Natural killer cell (primary cell): Measurements from ENCODE around the gene AIDA. TPM values are rescaled to one million over a fixed set of nuclear protein-coding genes. Genes with fewer than 3 reads are reported as not detected.

Experiments
- ATAC-seq, 3 donors: fragments of 150-1000 bp in 2 of 3; fragments of 200-7000 bp in 1 of 3; cut with Tn5 transposase; 1 replicate in 1 of 3; 2 replicates in 2 of 3; pipeline ENCODE4 v1.10.0; 2021; ENCODE audit warnings: mild to moderate bottlenecking in 2 of 3, moderate library complexity in 2 of 3
- DNase-seq, 2 donors: peaks; one replicate each; pipeline versions ENCODE4 v3.0.0 to v3.0.0-alpha.2; 2013 to 2021; ENCODE audit warnings: mixed read lengths in 1 of 2
- H3K27ac ChIP-seq: one replicate; pipeline ENCODE4 v1.5.1; 2013; ENCODE audit warnings: mild to moderate bottlenecking, low read length
- H3K27me3 ChIP-seq: one replicate; pipeline ENCODE4 v1.6.1; 2013; ENCODE audit warnings: low read length; ENCODE audit not compliant: control insufficient read depth, insufficient read depth
- H3K36me3 ChIP-seq: one replicate; pipeline ENCODE4 v1.6.1; 2013; ENCODE audit warnings: low read length; ENCODE audit not compliant: control insufficient read depth, insufficient read depth
- H3K4me1 ChIP-seq: one replicate; pipeline ENCODE4 v1.6.1; 2013; ENCODE audit warnings: low read length; ENCODE audit not compliant: control insufficient read depth, insufficient read depth
- H3K4me3 ChIP-seq: one replicate; pipeline ENCODE4 v1.5.1; 2013; ENCODE audit warnings: low read length
- H3K9me3 ChIP-seq: one replicate; pipeline ENCODE4 v1.6.1; 2013; ENCODE audit warnings: low read length; ENCODE audit not compliant: control insufficient read depth, insufficient read depth
- H3K27ac Mint-ChIP-seq, 2 donors: one replicate each; pipeline ENCODE4 v1.8.0; 2022; ENCODE audit warnings: mild to moderate bottlenecking in 2 of 2, mixed read lengths in 2 of 2, moderate library complexity in 1 of 2
- H3K27me3 Mint-ChIP-seq, 2 donors: one replicate each; pipeline ENCODE4 v1.8.0; 2022; ENCODE audit warnings: low read depth in 2 of 2, mixed read lengths in 2 of 2
- H3K36me3 Mint-ChIP-seq: one replicate; pipeline ENCODE4 v1.8.0; 2022; ENCODE audit warnings: mixed read lengths
- H3K4me1 Mint-ChIP-seq, 2 donors: one replicate each; pipeline ENCODE4 v1.8.0; 2022; ENCODE audit warnings: mixed read lengths in 2 of 2
- H3K4me3 Mint-ChIP-seq: one replicate; pipeline ENCODE4 v1.8.0; 2022; ENCODE audit warnings: mild to moderate bottlenecking, moderate library complexity, mixed read lengths
- H3K9me3 Mint-ChIP-seq, 2 donors: one replicate each; pipeline ENCODE4 v1.8.0; 2022; ENCODE audit warnings: mixed read lengths in 2 of 2
- WGBS: methylation state at CpG from one replicate; pipeline ENCODE4 v1.1.7; 2013; ENCODE audit warnings: missing lambda C conversion rate; ENCODE audit not compliant: insufficient coverage; 5-methylcytosine and 5-hydroxymethylcytosine counted together
- intact Hi-C: fragments of 100-400 bp; cut with micrococcal nuclease; formaldehyde crosslinking; loops from one replicate; pipeline ENCODE4 v1.14.2; 2022
- total RNA-seq, 4 donors: library from RNA; stranded (reverse); fragments of 120-200 nt in 1 of 4; gene quantifications; one replicate each; pipeline versions ENCODE4 v1.2.3 to v1.2.4, GENCODE V29; 2013 to 2022
- TF ChIP-seq, protein P1 (sequence below): fragments of 200-600 bp; IDR thresholded peaks from one replicate; pipeline ENCODE4 v1.8.0; 2022; ENCODE audit warnings: antibody characterized with exemption

The AIDA gene
- total RNA-seq, 3 donors from 2014 or later (not counting 1 experiment from before 2014, with no cell fraction given): 29.7 to 37.2 (median 33.7) TPM

GRCh38 chr1:222643606-222643937 lies 68.7 kb downstream of the AIDA start:
- Histone ChIP-seq H3K4me1 (peaks cover 10% of the 10 kb centered on the region), H3K27ac (peak overlapping the region; percentile 99), H3K27me3 (no peaks in the 10 kb centered on the region), H3K9me3 (no peaks in the 10 kb centered on the region), H3K4me3 (peak overlapping the region; percentile 72), H3K36me3 (peaks cover 21% of the 10 kb centered on the region)
- H3K4me1 Mint-ChIP-seq: peaks cover 25% of the 10 kb centered on the region in 2 donors
- 8% methylated on average over 9 of the region's 10 CpGs for WGBS
- H3K4me3 Mint-ChIP-seq: peak overlapping the region; percentile 91
- peak overlapping the region; percentile 98 for H3K27ac Mint-ChIP-seq
- no peaks in the 10 kb centered on the region for H3K9me3 Mint-ChIP-seq
- no peaks in the 10 kb centered on the region for H3K27me3 Mint-ChIP-seq
- TF ChIP-seq, protein P1, sequence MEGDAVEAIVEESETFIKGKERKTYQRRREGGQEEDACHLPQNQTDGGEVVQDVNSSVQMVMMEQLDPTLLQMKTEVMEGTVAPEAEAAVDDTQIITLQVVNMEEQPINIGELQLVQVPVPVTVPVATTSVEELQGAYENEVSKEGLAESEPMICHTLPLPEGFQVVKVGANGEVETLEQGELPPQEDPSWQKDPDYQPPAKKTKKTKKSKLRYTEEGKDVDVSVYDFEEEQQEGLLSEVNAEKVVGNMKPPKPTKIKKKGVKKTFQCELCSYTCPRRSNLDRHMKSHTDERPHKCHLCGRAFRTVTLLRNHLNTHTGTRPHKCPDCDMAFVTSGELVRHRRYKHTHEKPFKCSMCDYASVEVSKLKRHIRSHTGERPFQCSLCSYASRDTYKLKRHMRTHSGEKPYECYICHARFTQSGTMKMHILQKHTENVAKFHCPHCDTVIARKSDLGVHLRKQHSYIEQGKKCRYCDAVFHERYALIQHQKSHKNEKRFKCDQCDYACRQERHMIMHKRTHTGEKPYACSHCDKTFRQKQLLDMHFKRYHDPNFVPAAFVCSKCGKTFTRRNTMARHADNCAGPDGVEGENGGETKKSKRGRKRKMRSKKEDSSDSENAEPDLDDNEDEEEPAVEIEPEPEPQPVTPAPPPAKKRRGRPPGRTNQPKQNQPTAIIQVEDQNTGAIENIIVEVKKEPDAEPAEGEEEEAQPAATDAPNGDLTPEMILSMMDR: no peak
- no peaks in the 10 kb centered on the region for H3K36me3 Mint-ChIP-seq
- DNase-seq (no peak), ATAC-seq (no peak)
- intact Hi-C loops: no loop called here

DNA sequence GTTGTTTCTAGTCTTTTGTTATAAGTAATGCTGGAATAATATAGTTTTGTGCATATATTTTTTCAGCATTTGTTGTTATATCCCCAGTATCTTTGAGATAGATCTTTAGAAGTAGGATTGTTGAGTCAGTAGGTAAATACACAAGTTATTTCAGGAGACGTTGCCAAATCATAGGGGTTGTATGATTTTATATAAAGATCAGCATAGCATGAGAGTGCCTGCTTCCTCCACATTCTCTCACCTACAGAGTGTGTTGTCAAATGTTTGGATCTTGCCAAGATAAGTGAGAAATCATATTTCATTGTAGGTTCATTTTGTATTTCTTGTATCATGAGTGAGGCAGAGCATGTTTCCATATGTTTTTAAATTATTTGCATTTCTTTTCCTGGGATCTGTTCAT lies 69.8 kb downstream of the AIDA start:
- no peaks in the 10 kb centered on the region for H3K9me3 ChIP-seq
- peak overlapping the region; percentile 14 for H3K4me3 Mint-ChIP-seq
- ATAC-seq (no peak), DNase-seq (no peak)
- H3K4me1 Mint-ChIP-seq: peaks cover 21 to 25% of the 10 kb centered on the region in 2 donors
- no peaks in the 10 kb centered on the region for H3K27me3 ChIP-seq
- intact Hi-C loops: no loop called here
- no peak overlapping the region for H3K4me3 ChIP-seq
- no peaks in the 10 kb centered on the region for H3K9me3 Mint-ChIP-seq
- TF ChIP-seq, protein P1: no peak
- no CpG with 5 or more reads among the region's 1 CpG for WGBS
- H3K27ac ChIP-seq: no peak overlapping the region
- peak overlapping the region; percentile 98 for H3K27ac Mint-ChIP-seq
- peaks cover 12% of the 10 kb centered on the region for H3K36me3 ChIP-seq
- H3K36me3 Mint-ChIP-seq: no peaks in the 10 kb centered on the region
- peaks cover 10% of the 10 kb centered on the region for H3K4me1 ChIP-seq
- no peaks in the 10 kb centered on the region for H3K27me3 Mint-ChIP-seq

DNA sequence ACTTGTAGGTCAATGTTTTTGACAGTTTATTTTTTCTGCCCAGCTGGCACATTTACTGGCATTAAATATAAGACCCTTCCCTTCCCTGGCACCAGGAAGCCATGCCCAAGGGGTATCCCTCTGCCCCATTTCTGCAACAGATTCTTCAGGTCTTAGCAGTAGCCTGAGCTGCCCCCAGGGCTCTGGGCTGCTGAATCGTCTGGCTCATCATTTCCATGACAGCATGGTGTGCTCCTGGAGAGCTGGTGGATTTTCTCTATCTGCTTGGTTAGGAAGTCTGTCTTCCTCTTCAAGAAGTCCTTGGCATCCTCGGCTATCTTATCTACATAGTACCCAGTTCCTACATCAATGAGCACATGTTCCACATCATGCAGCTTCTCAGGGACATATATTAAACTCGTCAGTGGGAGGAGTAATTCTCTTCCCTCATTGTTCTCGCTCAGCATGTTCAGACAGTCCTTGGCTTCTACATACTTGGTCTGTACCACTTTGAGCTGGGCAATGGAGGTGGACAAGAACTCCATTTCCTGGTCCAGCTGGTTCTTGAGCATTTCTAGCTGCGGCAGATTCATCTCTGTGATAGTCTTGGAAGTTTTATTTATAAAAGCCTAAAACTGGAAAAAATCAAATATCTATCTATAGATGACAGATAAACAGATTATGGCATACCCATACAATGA lies 70.9 kb downstream of the AIDA start:
- DNase-seq: no peak
- peaks cover 4% of the 10 kb centered on the region for H3K36me3 ChIP-seq
- H3K27me3 ChIP-seq: no peaks in the 10 kb centered on the region
- H3K27ac ChIP-seq: no peak overlapping the region
- intact Hi-C loops: no loop called here
- no peak for ATAC-seq
- H3K4me3 ChIP-seq: no peak overlapping the region
- TF ChIP-seq, protein P1: no peak
- Mint-ChIP-seq H3K4me1 (peaks cover 21 to 25% of the 10 kb centered on the region in 2 donors), H3K4me3 (peak overlapping the region; percentile 38), H3K27ac (no peak overlapping the region), H3K9me3 (no peaks in the 10 kb centered on the region), H3K36me3 (peaks cover 7% of the 10 kb centered on the region), H3K27me3 (no peaks in the 10 kb centered on the region)
- no peaks in the 10 kb centered on the region for H3K9me3 ChIP-seq
- H3K4me1 ChIP-seq: peaks cover 10% of the 10 kb centered on the region
- WGBS: 97% methylated on average over 4 of the region's 5 CpGs
